Mesendoderm (in vitro differentiated cells): Measurements from ENCODE around the gene ARSJ.
A peak's percentile ranks its signal among the peaks of the same experiment; 100 is the strongest.
"Not testable (repeated sequence)": the region's sequence is repeated elsewhere in the genome, so short reads cannot be mapped to it uniquely, and the experiment has no call there.

Experiments used
- DNase-seq: peaks from one replicate; pipeline ENCODE4 v3.0.0; 2013
- H2AK5ac ChIP-seq: 2 replicates; pipeline ENCODE4 v1.6.1; 2013; ENCODE audit warnings: low read length, inconsistent platforms
- H2BK120ac ChIP-seq: 2 replicates; pipeline ENCODE4 v1.6.1; 2013; ENCODE audit warnings: low read depth, mild to moderate bottlenecking, low read length, moderate library complexity, mixed read lengths
- H2BK15ac ChIP-seq: replicated peaks from 2 replicates; pipeline ENCODE4 v1.6.1; 2013; ENCODE audit warnings: low read depth, mild to moderate bottlenecking, moderate library complexity
- H2BK5ac ChIP-seq: 2 replicates; pipeline ENCODE4 v1.6.1; 2013; ENCODE audit warnings: low read length, inconsistent platforms
- H3K18ac ChIP-seq: 2 replicates; pipeline ENCODE4 v1.6.1; 2013; ENCODE audit warnings: mild to moderate bottlenecking, low read length, mixed read lengths
- H3K23ac ChIP-seq: one replicate; pipeline ENCODE4 v1.6.1; 2013; ENCODE audit warnings: low read length
- H3K27ac ChIP-seq: 2 replicates; pipeline ENCODE4 v1.5.1; 2013; ENCODE audit warnings: low read depth, mild to moderate bottlenecking, inconsistent platforms, low read length, moderate library complexity
- H3K27me3 ChIP-seq: 2 replicates; pipeline ENCODE4 v1.6.1; 2013; ENCODE audit warnings: low read length, control low read depth, mild to moderate bottlenecking, inconsistent platforms; ENCODE audit not compliant: insufficient read depth, poor library complexity
- H3K36me3 ChIP-seq: 2 replicates; pipeline ENCODE4 v1.6.1; 2013; ENCODE audit warnings: low read length, inconsistent platforms; ENCODE audit not compliant: control insufficient read depth, insufficient read depth
- H3K4ac ChIP-seq: one replicate; pipeline ENCODE4 v1.6.1; 2013; ENCODE audit warnings: low read depth, mild to moderate bottlenecking, low read length, moderate library complexity
- H3K4me1 ChIP-seq: 2 replicates; pipeline ENCODE4 v1.6.1; 2013; ENCODE audit warnings: low read depth, low read length, inconsistent platforms; ENCODE audit not compliant: control insufficient read depth
- H3K4me2 ChIP-seq: 2 replicates; pipeline ENCODE4 v1.6.1; 2013; ENCODE audit warnings: low read length
- H3K4me3 ChIP-seq: 2 replicates; pipeline ENCODE4 v1.5.1; 2013; ENCODE audit warnings: mild to moderate bottlenecking, low read length
- H3K56ac ChIP-seq: one replicate; pipeline ENCODE4 v1.6.1; 2013; ENCODE audit warnings: low read length
- H3K79me1 ChIP-seq: 2 replicates; pipeline ENCODE4 v1.6.1; 2013; ENCODE audit warnings: low read length, inconsistent platforms
- H3K79me2 ChIP-seq: 2 replicates; pipeline ENCODE4 v1.6.1; 2013; ENCODE audit warnings: mild to moderate bottlenecking, low read length; ENCODE audit not compliant: control insufficient read depth, insufficient read depth
- H3K9ac ChIP-seq: 2 replicates; pipeline ENCODE4 v1.6.1; 2013; ENCODE audit warnings: low read length, inconsistent platforms
- H4K5ac ChIP-seq: one replicate; pipeline ENCODE4 v1.6.1; 2013; ENCODE audit warnings: low read length
- H4K8ac ChIP-seq: one replicate; pipeline ENCODE4 v1.6.1; 2013; ENCODE audit warnings: low read depth, mild to moderate bottlenecking, control low read depth, low read length, moderate library complexity
- WGBS: extraction: QIAGEN DNeasy Blood & Tissue Kit; methylation state at CpG from one replicate; pipeline ENCODE4 v1.1.7; 2013; ENCODE audit warnings: low lambda C conversion rate, missing lambda C conversion rate; ENCODE audit not compliant: insufficient coverage; ENCODE audit errors: extremely low coverage; 5-methylcytosine and 5-hydroxymethylcytosine counted together

ARSJ gene

GRCh38 chr4:113943863-113944262 is 35.6 kb downstream of the ARSJ start:
- H3K79me1 ChIP-seq = no peaks in the 10 kb centered on the region
- H3K18ac ChIP-seq = no peak overlapping the region
- H4K5ac ChIP-seq = no peak overlapping the region
- no peaks in the 10 kb centered on the region for H3K79me2 ChIP-seq
- no peak overlapping the region for H2BK15ac ChIP-seq
- H3K9ac ChIP-seq = no peak overlapping the region
- no peak for DNase-seq
- no peak overlapping the region for H2AK5ac ChIP-seq
- H3K23ac ChIP-seq = no peak overlapping the region
- H2BK5ac ChIP-seq = no peak overlapping the region
- H3K4me2 ChIP-seq = no peak overlapping the region
- no CpG with 5 or more reads among the region's 3 CpGs for WGBS
- H3K4me1 ChIP-seq = no peaks in the 10 kb centered on the region
- no peak overlapping the region for H3K27ac ChIP-seq
- H3K4ac ChIP-seq = no peak overlapping the region
- H3K56ac ChIP-seq = no peak overlapping the region
- no peak overlapping the region for H4K8ac ChIP-seq
- no peaks in the 10 kb centered on the region for H3K36me3 ChIP-seq
- no peak overlapping the region for H2BK120ac ChIP-seq
- no peaks in the 10 kb centered on the region for H3K27me3 ChIP-seq
- no peak overlapping the region for H3K4me3 ChIP-seq

- Histone ChIP-seq H2BK5ac (no peak overlapping the region), H3K27ac (no peak overlapping the region), H4K8ac (no peak overlapping the region), H2AK5ac (no peak overlapping the region), H3K9ac (no peak overlapping the region), H3K4me2 (no peak overlapping the region), H2BK15ac (no peak overlapping the region), H3K23ac (no peak overlapping the region), H3K79me1 (no peaks in the 10 kb centered on the region), H3K36me3 (no peaks in the 10 kb centered on the region), H2BK120ac (no peak overlapping the region), H3K79me2 (no peaks in the 10 kb centered on the region), H3K27me3 (no peaks in the 10 kb centered on the region), H3K4ac (no peak overlapping the region), H3K18ac (no peak overlapping the region), H3K56ac (no peak overlapping the region), H4K5ac (no peak overlapping the region), H3K4me3 (no peak overlapping the region), H3K4me1 (no peaks in the 10 kb centered on the region)
- no peak for DNase-seq
- WGBS = no CpG with 5 or more reads among the region's 1 CpG
Observed at GRCh38 chr4:113943085-113943484, 36.4 kb downstream of the ARSJ start.

GRCh38 chr4:113941836-113942235 is 37.6 kb downstream of the ARSJ start:
- Histone ChIP-seq H2BK15ac (no peak overlapping the region), H3K18ac (no peak overlapping the region), H3K4me2 (no peak overlapping the region), H3K27ac (no peak overlapping the region), H3K23ac (no peak overlapping the region), H2BK5ac (no peak overlapping the region), H2BK120ac (no peak overlapping the region), H4K8ac (no peak overlapping the region), H3K4me1 (no peaks in the 10 kb centered on the region), H3K9ac (no peak overlapping the region), H3K4me3 (no peak overlapping the region), H3K56ac (no peak overlapping the region), H2AK5ac (no peak overlapping the region), H4K5ac (no peak overlapping the region), H3K36me3 (no peaks in the 10 kb centered on the region), H3K27me3 (no peaks in the 10 kb centered on the region), H3K79me1 (no peaks in the 10 kb centered on the region), H3K4ac (no peak overlapping the region), H3K79me2 (no peaks in the 10 kb centered on the region)
- DNase-seq = peak; percentile 51
- no CpG with 5 or more reads among the region's 1 CpG for WGBS

DNA sequence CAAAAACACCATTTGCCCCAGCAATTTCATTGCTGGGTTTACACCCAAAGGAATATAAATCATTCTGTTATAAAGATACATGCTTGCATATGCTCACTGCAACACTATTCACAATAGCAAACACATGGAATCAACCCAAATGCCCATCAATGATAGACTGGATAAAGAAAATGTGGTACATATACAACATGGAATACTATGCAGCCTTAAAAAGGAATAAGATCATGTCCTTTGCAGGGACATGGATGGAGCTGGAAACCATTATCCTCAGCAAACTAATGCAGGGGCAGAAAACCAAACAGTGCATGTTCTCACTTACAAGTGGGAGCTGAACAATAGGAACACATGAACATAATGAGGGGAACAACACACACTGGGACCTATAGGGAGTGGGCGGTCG is 39.3 kb downstream of the ARSJ start:
- not testable (repeated sequence) for H3K23ac ChIP-seq, H3K79me2 ChIP-seq, H2AK5ac ChIP-seq, H3K56ac ChIP-seq, H3K4me2 ChIP-seq, H2BK5ac ChIP-seq, H3K27ac ChIP-seq, H3K9ac ChIP-seq, H2BK15ac ChIP-seq, H3K4me3 ChIP-seq, H3K27me3 ChIP-seq, H3K4ac ChIP-seq, H3K36me3 ChIP-seq, DNase-seq, H4K8ac ChIP-seq, H2BK120ac ChIP-seq, H4K5ac ChIP-seq, H3K4me1 ChIP-seq, H3K18ac ChIP-seq, H3K79me1 ChIP-seq
- WGBS = no CpG with 5 or more reads among the region's 2 CpGs

DNA sequence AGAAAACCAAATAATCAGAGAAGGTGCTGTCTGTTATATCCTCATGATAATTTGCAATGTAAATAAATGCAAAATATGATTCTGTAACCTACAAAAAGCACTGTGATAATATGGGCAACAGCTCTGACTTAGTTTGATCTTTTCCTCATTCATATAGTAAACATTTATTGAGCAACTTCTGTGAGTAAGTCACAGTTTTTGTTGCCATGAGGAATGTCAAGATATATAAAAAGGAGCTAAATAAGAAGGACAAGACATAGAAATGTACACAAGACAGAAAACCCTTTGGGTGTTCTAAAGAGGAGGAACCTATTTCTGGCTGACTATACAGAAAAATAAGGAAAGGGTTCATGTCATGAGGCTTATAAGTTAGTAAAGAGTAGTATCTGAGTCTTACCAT is 44.3 kb downstream of the ARSJ start:
- H3K4me1 ChIP-seq = no peaks in the 10 kb centered on the region
- H3K18ac ChIP-seq = no peak overlapping the region
- no peak overlapping the region for H3K4me3 ChIP-seq
- no peak for DNase-seq
- no peak overlapping the region for H2BK5ac ChIP-seq
- no peaks in the 10 kb centered on the region for H3K79me1 ChIP-seq
- H3K23ac ChIP-seq = no peak overlapping the region
- no peak overlapping the region for H2BK120ac ChIP-seq
- no peaks in the 10 kb centered on the region for H3K79me2 ChIP-seq
- no peak overlapping the region for H3K4ac ChIP-seq
- no peaks in the 10 kb centered on the region for H3K36me3 ChIP-seq
- no peak overlapping the region for H4K8ac ChIP-seq
- no peak overlapping the region for H3K4me2 ChIP-seq
- H3K9ac ChIP-seq = no peak overlapping the region
- no peak overlapping the region for H4K5ac ChIP-seq
- no peak overlapping the region for H2AK5ac ChIP-seq
- H2BK15ac ChIP-seq = no peak overlapping the region
- H3K27me3 ChIP-seq = no peaks in the 10 kb centered on the region
- no peak overlapping the region for H3K56ac ChIP-seq
- no peak overlapping the region for H3K27ac ChIP-seq

DNA sequence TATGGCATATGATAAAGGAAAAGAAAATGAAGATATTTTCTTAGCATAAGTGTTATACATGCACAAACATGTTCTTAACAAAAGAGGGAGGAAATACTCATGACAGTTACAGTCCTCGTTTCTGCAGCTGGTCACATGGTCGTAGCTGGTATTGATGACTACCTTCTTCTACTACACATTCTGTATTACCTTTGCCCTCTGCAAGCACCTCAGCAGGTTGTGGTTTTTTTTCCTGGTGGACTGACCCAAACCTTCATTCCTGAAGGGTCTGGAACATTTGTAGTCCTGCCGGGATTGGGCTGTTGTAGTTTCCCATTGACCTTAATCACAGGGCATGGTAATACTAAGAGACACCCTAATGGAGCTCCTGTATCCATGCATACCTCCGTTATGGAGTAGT is 54.7 kb downstream of the ARSJ start:
- not testable (repeated sequence) for H4K8ac ChIP-seq, H3K4me2 ChIP-seq, H3K27ac ChIP-seq, H3K18ac ChIP-seq, H2AK5ac ChIP-seq, H3K27me3 ChIP-seq, H2BK15ac ChIP-seq, H4K5ac ChIP-seq, H3K9ac ChIP-seq, H2BK120ac ChIP-seq, H3K79me1 ChIP-seq, H3K4ac ChIP-seq, H3K36me3 ChIP-seq, H3K4me1 ChIP-seq, DNase-seq, H3K23ac ChIP-seq, H3K4me3 ChIP-seq, H3K56ac ChIP-seq, H2BK5ac ChIP-seq, H3K79me2 ChIP-seq
- no CpG with 5 or more reads among the region's 4 CpGs for WGBS
